A549 treated with AZD9567 at 1 μM for 4 hours (cell line): ENCODE data around the gene GAGE12C. TPM values are rescaled to one million over a fixed set of nuclear protein-coding genes. Genes with fewer than 3 reads are reported as not detected.

Source experiments
- total RNA-seq: library from RNA; stranded (reverse); fragments of 200-300 nt; extraction: Qiagen RNA extraction; gene quantifications from 5 replicates; pipeline ENCODE4 v1.2.3, GENCODE V29; 2022; ENCODE audit not compliant: insufficient read depth

GAGE12C gene, protein sequence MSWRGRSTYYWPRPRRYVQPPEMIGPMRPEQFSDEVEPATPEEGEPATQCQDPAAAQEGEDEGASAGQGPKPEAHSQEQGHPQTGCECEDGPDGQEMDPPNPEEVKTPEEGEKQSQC
- not detected in 5 replicates for total RNA-seq

DNA sequence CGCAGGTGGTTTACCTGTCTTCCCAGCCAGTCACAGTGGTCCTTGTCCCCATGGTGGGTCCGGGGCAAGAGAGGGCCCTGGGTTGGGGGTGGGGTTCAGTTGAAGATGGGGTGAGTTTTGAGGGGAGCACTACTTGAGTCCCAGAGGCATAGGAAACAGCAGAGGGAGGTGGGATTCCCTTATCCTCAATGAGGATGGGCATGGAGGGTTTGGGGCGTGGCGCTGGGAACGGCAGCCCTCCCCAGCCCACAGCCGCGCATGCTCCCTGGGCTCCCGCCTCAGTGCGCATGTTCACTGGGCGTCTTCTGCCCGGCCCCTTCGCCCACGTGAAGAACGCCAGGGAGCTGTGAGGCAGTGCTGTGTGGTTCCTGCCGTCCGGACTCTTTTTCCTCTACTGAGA, at the start of gene GAGE12C:
Gene GAGE12C, plus strand, starts transcription at position 301 of the 400 bp plus-strand sequence. CDS start 1,155 bp downstream, outside the sequence.

DNA sequence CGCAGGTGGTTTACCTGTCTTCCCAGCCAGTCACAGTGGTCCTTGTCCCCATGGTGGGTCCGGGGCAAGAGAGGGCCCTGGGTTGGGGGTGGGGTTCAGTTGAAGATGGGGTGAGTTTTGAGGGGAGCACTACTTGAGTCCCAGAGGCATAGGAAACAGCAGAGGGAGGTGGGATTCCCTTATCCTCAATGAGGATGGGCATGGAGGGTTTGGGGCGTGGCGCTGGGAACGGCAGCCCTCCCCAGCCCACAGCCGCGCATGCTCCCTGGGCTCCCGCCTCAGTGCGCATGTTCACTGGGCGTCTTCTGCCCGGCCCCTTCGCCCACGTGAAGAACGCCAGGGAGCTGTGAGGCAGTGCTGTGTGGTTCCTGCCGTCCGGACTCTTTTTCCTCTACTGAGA, 9.5 kb downstream of the GAGE12C start, which contains the start of gene GAGE12D:
Gene GAGE12D, plus strand, starts transcription at position 301 of the 400 bp plus-strand sequence. CDS start 1,155 bp downstream, outside the sequence.

DNA sequence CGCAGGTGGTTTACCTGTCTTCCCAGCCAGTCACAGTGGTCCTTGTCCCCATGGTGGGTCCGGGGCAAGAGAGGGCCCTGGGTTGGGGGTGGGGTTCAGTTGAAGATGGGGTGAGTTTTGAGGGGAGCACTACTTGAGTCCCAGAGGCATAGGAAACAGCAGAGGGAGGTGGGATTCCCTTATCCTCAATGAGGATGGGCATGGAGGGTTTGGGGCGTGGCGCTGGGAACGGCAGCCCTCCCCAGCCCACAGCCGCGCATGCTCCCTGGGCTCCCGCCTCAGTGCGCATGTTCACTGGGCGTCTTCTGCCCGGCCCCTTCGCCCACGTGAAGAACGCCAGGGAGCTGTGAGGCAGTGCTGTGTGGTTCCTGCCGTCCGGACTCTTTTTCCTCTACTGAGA, 19.0 kb downstream of the GAGE12C start, which contains the start of gene GAGE12E:
Gene GAGE12E, plus strand, starts transcription at position 301 of the 400 bp plus-strand sequence. CDS start 1,155 bp downstream, outside the sequence.

DNA sequence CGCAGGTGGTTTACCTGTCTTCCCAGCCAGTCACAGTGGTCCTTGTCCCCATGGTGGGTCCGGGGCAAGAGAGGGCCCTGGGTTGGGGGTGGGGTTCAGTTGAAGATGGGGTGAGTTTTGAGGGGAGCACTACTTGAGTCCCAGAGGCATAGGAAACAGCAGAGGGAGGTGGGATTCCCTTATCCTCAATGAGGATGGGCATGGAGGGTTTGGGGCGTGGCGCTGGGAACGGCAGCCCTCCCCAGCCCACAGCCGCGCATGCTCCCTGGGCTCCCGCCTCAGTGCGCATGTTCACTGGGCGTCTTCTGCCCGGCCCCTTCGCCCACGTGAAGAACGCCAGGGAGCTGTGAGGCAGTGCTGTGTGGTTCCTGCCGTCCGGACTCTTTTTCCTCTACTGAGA, 28.6 kb downstream of the GAGE12C start, which contains the start of gene GAGE12F:
Gene GAGE12F, plus strand, starts transcription at position 301 of the 400 bp plus-strand sequence. CDS start 1,155 bp downstream, outside the sequence.

DNA sequence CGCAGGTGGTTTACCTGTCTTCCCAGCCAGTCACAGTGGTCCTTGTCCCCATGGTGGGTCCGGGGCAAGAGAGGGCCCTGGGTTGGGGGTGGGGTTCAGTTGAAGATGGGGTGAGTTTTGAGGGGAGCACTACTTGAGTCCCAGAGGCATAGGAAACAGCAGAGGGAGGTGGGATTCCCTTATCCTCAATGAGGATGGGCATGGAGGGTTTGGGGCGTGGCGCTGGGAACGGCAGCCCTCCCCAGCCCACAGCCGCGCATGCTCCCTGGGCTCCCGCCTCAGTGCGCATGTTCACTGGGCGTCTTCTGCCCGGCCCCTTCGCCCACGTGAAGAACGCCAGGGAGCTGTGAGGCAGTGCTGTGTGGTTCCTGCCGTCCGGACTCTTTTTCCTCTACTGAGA, 38.1 kb downstream of the GAGE12C start, which contains the start of gene GAGE12G:
Gene GAGE12G, plus strand, starts transcription at position 301 of the 400 bp plus-strand sequence. CDS start 1,155 bp downstream, outside the sequence.

DNA sequence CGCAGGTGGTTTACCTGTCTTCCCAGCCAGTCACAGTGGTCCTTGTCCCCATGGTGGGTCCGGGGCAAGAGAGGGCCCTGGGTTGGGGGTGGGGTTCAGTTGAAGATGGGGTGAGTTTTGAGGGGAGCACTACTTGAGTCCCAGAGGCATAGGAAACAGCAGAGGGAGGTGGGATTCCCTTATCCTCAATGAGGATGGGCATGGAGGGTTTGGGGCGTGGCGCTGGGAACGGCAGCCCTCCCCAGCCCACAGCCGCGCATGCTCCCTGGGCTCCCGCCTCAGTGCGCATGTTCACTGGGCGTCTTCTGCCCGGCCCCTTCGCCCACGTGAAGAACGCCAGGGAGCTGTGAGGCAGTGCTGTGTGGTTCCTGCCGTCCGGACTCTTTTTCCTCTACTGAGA, 47.7 kb downstream of the GAGE12C start, which contains the start of gene GAGE12H:
Gene GAGE12H, plus strand, starts transcription at position 301 of the 400 bp plus-strand sequence. CDS start 1,155 bp downstream, outside the sequence.

Other genes with a start within 250 kb of the GAGE12C start
- gene GAGE10, start 228.5 kb upstream of the GAGE12C start, total RNA-seq: not detected in 5 replicates
- gene GAGE12J, start 210.1 kb upstream of the GAGE12C start, total RNA-seq: not detected in 5 replicates
- not detected in 5 replicates for gene GAGE13, start 200.6 kb upstream of the GAGE12C start, total RNA-seq
- gene GAGE12D, start 9.6 kb downstream of the GAGE12C start, total RNA-seq: not detected in 5 replicates
- gene GAGE12E, start 19.1 kb downstream of the GAGE12C start, total RNA-seq: not detected in 5 replicates
- gene GAGE12F, start 28.7 kb downstream of the GAGE12C start, total RNA-seq: not detected in 5 replicates
- not detected in 5 replicates for gene GAGE12G, start 38.2 kb downstream of the GAGE12C start, total RNA-seq
- gene GAGE12H, start 47.8 kb downstream of the GAGE12C start, total RNA-seq: not detected in 5 replicates
- not detected in 5 replicates for gene GAGE2A, start 57.3 kb downstream of the GAGE12C start, total RNA-seq
- not detected in 5 replicates for gene GAGE1, start 66.8 kb downstream of the GAGE12C start, total RNA-seq
- gene PAGE1, start 163.8 kb downstream of the GAGE12C start, total RNA-seq: 0.14 to 0.20 TPM in 2 of 5 replicates, not detected in the others